AG04449 (cell line): ENCODE data around the gene ABCC3.

Source experiments
- CTCF ChIA-PET: fragments of 350-600 bp; formaldehyde crosslinking; extraction: SDS; loops from one replicate; lab custom pipeline; 2021; ENCODE audit warnings: antibody characterized with exemption; lab: Yijun Ruan, JAX
- POLR2A ChIA-PET: fragments of 400-600, 350-600 bp; formaldehyde crosslinking; extraction: SDS; loops from one replicate; lab custom pipeline; 2020; ENCODE audit warnings: antibody characterized with exemption, inconsistent platforms; lab: Yijun Ruan, JAX
- DNase-seq: peaks from one replicate; pipeline ENCODE4 v3.0.0-alpha.2; 2010; ENCODE audit warnings: low read depth, low spot score
- H3K4me3 ChIP-seq: 2 replicates; pipeline ENCODE4 v1.5.1; 2011; ENCODE audit warnings: low read depth, mild to moderate bottlenecking, control low read depth, low read length
- TF ChIP-seq, protein P1 (sequence below): IDR thresholded peaks from one replicate; pipeline ENCODE4 v1.5.1; 2011; ENCODE audit warnings: mild to moderate bottlenecking, moderate library complexity, low read length, control low read depth, inconsistent platforms; ENCODE audit not compliant: insufficient read depth; ENCODE audit errors: missing control alignments

ABCC3 gene

DNA sequence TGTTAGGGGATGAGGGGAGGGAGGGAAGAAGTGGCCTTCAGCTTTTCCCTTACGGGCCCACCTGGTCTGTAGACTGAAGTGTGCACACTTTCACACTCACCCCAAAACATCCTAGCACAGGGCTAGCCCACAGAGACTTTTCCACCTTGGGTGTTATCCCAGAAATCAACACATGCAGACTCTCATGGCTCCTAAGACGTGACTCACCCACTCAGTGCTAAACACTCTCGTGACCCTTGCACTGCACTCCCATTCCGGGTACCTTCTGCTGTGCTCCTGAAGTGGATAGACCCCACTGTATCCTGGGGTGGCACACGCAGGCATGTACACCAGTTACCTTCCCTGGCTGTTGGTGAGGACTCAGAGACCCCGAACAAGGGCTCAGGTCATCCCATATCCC is 23.0 kb upstream of the ABCC3 start:
- ChIA-PET CTCF (interaction anchor here (1.6 to 4.1 kb wide), 2 partner anchors 20 to 61 kb away, joined by 6 to 13 read pairs; no protein-coding TSS in a partner anchor), POLR2A (no interaction called here)
- TF ChIP-seq, protein P1, sequence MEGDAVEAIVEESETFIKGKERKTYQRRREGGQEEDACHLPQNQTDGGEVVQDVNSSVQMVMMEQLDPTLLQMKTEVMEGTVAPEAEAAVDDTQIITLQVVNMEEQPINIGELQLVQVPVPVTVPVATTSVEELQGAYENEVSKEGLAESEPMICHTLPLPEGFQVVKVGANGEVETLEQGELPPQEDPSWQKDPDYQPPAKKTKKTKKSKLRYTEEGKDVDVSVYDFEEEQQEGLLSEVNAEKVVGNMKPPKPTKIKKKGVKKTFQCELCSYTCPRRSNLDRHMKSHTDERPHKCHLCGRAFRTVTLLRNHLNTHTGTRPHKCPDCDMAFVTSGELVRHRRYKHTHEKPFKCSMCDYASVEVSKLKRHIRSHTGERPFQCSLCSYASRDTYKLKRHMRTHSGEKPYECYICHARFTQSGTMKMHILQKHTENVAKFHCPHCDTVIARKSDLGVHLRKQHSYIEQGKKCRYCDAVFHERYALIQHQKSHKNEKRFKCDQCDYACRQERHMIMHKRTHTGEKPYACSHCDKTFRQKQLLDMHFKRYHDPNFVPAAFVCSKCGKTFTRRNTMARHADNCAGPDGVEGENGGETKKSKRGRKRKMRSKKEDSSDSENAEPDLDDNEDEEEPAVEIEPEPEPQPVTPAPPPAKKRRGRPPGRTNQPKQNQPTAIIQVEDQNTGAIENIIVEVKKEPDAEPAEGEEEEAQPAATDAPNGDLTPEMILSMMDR, result no peak
- DNase-seq, result no peak
- no peak overlapping the region for H3K4me3 ChIP-seq

DNA sequence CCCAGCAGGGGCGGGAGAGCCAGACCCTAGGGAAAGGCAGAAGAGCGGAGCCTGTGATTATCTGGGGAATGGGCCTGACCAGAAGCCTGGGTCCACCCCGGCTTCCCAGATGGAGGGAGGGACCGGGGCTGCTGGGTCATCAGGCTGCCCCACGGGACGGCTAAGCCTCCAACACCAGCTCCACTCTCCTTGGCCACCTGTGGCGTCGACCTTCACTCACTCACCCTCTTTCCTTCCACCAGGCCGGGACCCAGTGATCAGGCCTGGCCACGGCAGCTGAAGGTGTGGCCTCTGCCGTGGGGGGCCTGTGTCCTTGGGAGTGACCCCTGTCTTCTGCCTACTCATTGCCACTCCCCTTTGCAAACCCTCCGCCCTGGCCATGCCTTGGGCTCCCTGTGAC is 22.4 kb upstream of the ABCC3 start:
- no peak for DNase-seq
- ChIA-PET POLR2A (no interaction called here), CTCF (interaction anchor here (1.1 to 4.1 kb wide), 3 partner anchors 19 to 134 kb away, joined by 6 to 13 read pairs (median 6); partner anchors contain the start of gene RSAD1)

GRCh38 chr17:50613007-50613992 is 21.4 kb upstream of the ABCC3 start:
- CTCF ChIA-PET, result interaction anchor here (0.9 to 4.1 kb wide), 6 partner anchors 12 to 135 kb away, joined by 3 to 13 read pairs (median 6); partner anchors contain the start of gene RSAD1
- no peak for DNase-seq
- POLR2A ChIA-PET, result no interaction called here
- TF ChIP-seq, protein P1, result no peak
- no peak overlapping the region for H3K4me3 ChIP-seq

More for the DNA sequence above, 22.4 kb upstream of the ABCC3 start:
- TF ChIP-seq, protein P1, result no peak
- H3K4me3 ChIP-seq, result no peak overlapping the region

GRCh38 chr17:50614471-50615051 is 20.1 kb upstream of the ABCC3 start:
- TF ChIP-seq, protein P1, result no peak
- ChIA-PET POLR2A (no interaction called here), CTCF (interaction anchor here (0.6 to 1.3 kb wide), 3 partner anchors 8 to 13 kb away, joined by 3 to 4 read pairs (median 3); no protein-coding TSS in a partner anchor)
- H3K4me3 ChIP-seq, result no peak overlapping the region
- DNase-seq, result no peak

GRCh38 chr17:50615828-50616227 is 18.9 kb upstream of the ABCC3 start:
- CTCF ChIA-PET, result interaction anchor here (1.5 to 3.3 kb wide), 2 partner anchors 9 to 11 kb away, joined by 4 to 26 read pairs; no protein-coding TSS in a partner anchor
- no peak for DNase-seq
- POLR2A ChIA-PET, result no interaction called here

More at GRCh38 chr17:50615828-50616227, 18.9 kb upstream of the ABCC3 start:
- H3K4me3 ChIP-seq, result no peak overlapping the region
- TF ChIP-seq, protein P1, result no peak
